ENCODE measurements around the gene HIGD1A. TPM values are rescaled to one million over a fixed set of nuclear protein-coding genes. Genes with fewer than 3 reads are reported as not detected.

HIGD1A gene
- total RNA-seq, 1 donor = 16.7 TPM

- DNase-seq (ENCODE audit: low read depth in 2 of 3, low spot score in 2 of 3) = no peak
Observed at GRCh38 chr3:42801784-42802183, 2.5 kb downstream of the HIGD1A start.

GRCh38 chr3:42801048-42801620 is 3.2 kb downstream of the HIGD1A start:
- DNase-seq (ENCODE audit: low read depth in 2 of 3, low spot score in 2 of 3) = no peak

- peak in 1 of 3 donors; percentile 29 for DNase-seq (ENCODE audit: low read depth in 2 of 3, low spot score in 2 of 3)
Observed at GRCh38 chr3:42800251-42800650, 4.0 kb downstream of the HIGD1A start.

- no peak for DNase-seq (ENCODE audit: low read depth in 2 of 3, low spot score in 2 of 3)
Observed at GRCh38 chr3:42799376-42799775, 4.9 kb downstream of the HIGD1A start.

- DNase-seq (ENCODE audit: low read depth in 2 of 3, low spot score in 2 of 3) = no peak
Observed at GRCh38 chr3:42796332-42796885, 7.9 kb downstream of the HIGD1A start.

- no peak for DNase-seq (ENCODE audit: low read depth in 2 of 3, low spot score in 2 of 3)
Observed at GRCh38 chr3:42795621-42796181, 8.6 kb downstream of the HIGD1A start.

- no peak for DNase-seq (ENCODE audit: low read depth in 2 of 3, low spot score in 2 of 3)
Observed at GRCh38 chr3:42790714-42791229, 13.5 kb downstream of the HIGD1A start.

- DNase-seq (ENCODE audit: low read depth in 2 of 3, low spot score in 2 of 3) = no peak
Observed at GRCh38 chr3:42786631-42787030, 17.7 kb downstream of the HIGD1A start.

- DNase-seq (ENCODE audit: low read depth in 2 of 3, low spot score in 2 of 3) = no peak
Observed at GRCh38 chr3:42786212-42786611, 18.1 kb downstream of the HIGD1A start.

- peak; percentile 52 to 87 (median 69) for DNase-seq (ENCODE audit: low read depth in 2 of 3, low spot score in 2 of 3)
Observed at GRCh38 chr3:42780892-42781700, 23.2 kb downstream of the HIGD1A start.

- DNase-seq (ENCODE audit: low read depth in 2 of 3, low spot score in 2 of 3) = no peak
Observed at GRCh38 chr3:42780398-42780797, 23.9 kb downstream of the HIGD1A start.

GRCh38 chr3:42778644-42779043 is 25.6 kb downstream of the HIGD1A start:
- no peak for DNase-seq (ENCODE audit: low read depth in 2 of 3, low spot score in 2 of 3)

GRCh38 chr3:42773409-42773751 is 30.9 kb downstream of the HIGD1A start:
- DNase-seq (ENCODE audit: low read depth in 2 of 3, low spot score in 2 of 3) = no peak

GRCh38 chr3:42772670-42773408 is 31.5 kb downstream of the HIGD1A start, which contains the start of gene CCDC13:
CCDC13 (minus strand) TSS chr3:42773253; CDS start chr3:42758345, 14,908 bp downstream.
- DNase-seq (ENCODE audit: low read depth in 2 of 3, low spot score in 2 of 3) = peak; percentile 65 to 98 (median 97)

- DNase-seq (ENCODE audit: low read depth in 2 of 3, low spot score in 2 of 3) = no peak
Observed at GRCh38 chr3:42771271-42771670, 33.0 kb downstream of the HIGD1A start.

- DNase-seq (ENCODE audit: low read depth in 2 of 3, low spot score in 2 of 3) = no peak
Observed at GRCh38 chr3:42769477-42770131, 34.7 kb downstream of the HIGD1A start.

GRCh38 chr3:42764561-42765295 is 39.6 kb downstream of the HIGD1A start:
- no peak for DNase-seq (ENCODE audit: low read depth in 2 of 3, low spot score in 2 of 3)

- no peak for DNase-seq (ENCODE audit: low read depth in 2 of 3, low spot score in 2 of 3)
Observed at GRCh38 chr3:42764115-42764514, 40.2 kb downstream of the HIGD1A start.

- no peak for DNase-seq (ENCODE audit: low read depth in 2 of 3, low spot score in 2 of 3)
Observed at GRCh38 chr3:42763021-42763420, 41.3 kb downstream of the HIGD1A start.

Measured in hematopoietic multipotent progenitor cell (in vitro differentiated cells).